Epidermal melanocyte (primary cell): ENCODE data around the gene IMPG1.

Experiments used
- DNase-seq: peaks from one replicate; pipeline ENCODE4 v3.0.0; 2011; ENCODE audit warnings: low spot score; ENCODE audit not compliant: insufficient read length

IMPG1 gene

GRCh38 chr6:75893058-75893775, 179.2 kb downstream of the IMPG1 start:
- DNase-seq, result peak; percentile 24

- no peak for DNase-seq
Observed at GRCh38 chr6:75892384-75892783, 180.1 kb downstream of the IMPG1 start.

- no peak for DNase-seq
Observed at GRCh38 chr6:75884822-75885221, 187.6 kb downstream of the IMPG1 start.

GRCh38 chr6:75882734-75883133, 189.7 kb downstream of the IMPG1 start:
- no peak for DNase-seq

DNA sequence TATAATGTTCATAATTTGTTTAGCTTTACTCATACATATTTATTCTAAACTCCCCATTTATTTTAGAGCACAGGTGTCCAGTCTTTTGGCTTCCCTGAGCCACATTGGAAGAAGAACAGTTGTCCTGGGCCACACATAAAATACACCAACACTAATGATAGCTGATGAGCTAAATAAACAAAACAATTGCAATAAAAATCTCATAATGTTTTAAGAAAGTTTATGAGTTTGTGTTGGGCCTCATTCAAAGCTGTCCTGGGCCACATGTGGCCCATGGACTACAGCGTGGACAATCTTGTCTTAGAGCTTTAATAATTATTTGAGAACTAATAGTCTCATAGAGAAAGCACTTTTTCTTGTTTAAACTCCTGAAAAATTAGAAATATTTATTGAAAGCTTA, 192.2 kb downstream of the IMPG1 start:
- DNase-seq, result no peak

DNA sequence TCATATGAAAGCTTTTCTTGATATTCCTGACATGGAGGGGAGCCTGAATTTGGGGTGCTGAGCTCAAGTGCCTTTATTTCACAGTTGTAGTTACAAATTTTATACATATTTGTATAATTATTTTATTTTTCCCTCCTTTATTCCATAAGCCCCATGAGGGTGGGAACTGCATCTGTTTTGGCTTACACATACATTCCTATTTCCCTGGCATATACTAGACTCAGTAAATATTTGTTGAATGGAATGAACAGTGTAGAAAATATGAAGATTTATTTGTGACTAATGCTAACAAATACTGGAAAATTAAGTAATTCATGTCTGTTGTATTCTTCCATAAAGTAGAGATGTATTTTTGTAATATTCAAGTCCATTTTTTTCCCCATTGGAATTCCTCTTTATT, 196.3 kb downstream of the IMPG1 start:
- DNase-seq, result no peak

DNA sequence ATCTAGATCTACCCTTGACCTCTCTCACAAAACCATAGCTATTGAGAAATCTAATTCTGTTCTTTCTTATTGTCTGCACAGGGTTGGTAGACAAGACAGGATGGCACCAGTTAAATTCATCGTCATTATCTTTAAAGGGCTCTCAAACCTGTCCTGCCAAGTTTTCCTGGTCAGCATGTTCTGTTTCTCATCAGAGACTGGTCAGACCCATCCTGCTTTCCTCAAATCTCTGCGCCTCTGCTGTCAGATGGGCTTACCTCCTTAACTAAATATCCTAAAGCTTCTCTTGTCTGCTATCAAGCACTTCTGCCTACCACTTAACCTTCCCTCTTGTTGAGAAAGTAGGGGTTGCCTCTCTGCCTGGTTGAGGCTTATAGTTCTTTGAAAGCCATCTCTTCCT, 198.2 kb downstream of the IMPG1 start:
- DNase-seq, result no peak
